ENCODE results near the gene LRCH3. TPM values are rescaled to one million over a fixed set of nuclear protein-coding genes. Genes with fewer than 3 reads are reported as not detected.

LRCH3 gene
- total RNA-seq, 1 experiment from 2014 or later = 56.4 TPM

- H3K79me1 ChIP-seq (ENCODE audit: insufficient read depth, low read depth, low read length, poor library complexity, severe bottlenecking) = peaks cover 2% of the 10 kb centered on the region
- H4K20me1 ChIP-seq (ENCODE audit: control insufficient read depth, insufficient read depth, insufficient read length) = no peaks in the 10 kb centered on the region
- TF ChIP-seq, protein P1, sequence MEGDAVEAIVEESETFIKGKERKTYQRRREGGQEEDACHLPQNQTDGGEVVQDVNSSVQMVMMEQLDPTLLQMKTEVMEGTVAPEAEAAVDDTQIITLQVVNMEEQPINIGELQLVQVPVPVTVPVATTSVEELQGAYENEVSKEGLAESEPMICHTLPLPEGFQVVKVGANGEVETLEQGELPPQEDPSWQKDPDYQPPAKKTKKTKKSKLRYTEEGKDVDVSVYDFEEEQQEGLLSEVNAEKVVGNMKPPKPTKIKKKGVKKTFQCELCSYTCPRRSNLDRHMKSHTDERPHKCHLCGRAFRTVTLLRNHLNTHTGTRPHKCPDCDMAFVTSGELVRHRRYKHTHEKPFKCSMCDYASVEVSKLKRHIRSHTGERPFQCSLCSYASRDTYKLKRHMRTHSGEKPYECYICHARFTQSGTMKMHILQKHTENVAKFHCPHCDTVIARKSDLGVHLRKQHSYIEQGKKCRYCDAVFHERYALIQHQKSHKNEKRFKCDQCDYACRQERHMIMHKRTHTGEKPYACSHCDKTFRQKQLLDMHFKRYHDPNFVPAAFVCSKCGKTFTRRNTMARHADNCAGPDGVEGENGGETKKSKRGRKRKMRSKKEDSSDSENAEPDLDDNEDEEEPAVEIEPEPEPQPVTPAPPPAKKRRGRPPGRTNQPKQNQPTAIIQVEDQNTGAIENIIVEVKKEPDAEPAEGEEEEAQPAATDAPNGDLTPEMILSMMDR (conservative IDR thresholded peaks at IDR 0.05) = no peak
- H2BK5ac ChIP-seq (ENCODE audit: insufficient read length, low read length) = no peak overlapping the region
- no peak overlapping the region for H3K9ac ChIP-seq (ENCODE audit: extremely low read depth, insufficient read length, low read length)
- no peak overlapping the region for H4K8ac ChIP-seq (replicated peaks; ENCODE audit: insufficient read length, low read depth, low read length)
- H4K91ac ChIP-seq (ENCODE audit: insufficient read length, low read depth, low read length) = no peak overlapping the region
- Mint-ChIP-seq H3K27ac (no peak overlapping the region), H3K9me3 (no peaks in the 10 kb centered on the region), H3K27me3 (ENCODE audit: low read depth) (no peaks in the 10 kb centered on the region), H3K4me3 (no peak overlapping the region), H3K36me3 (ENCODE audit: insufficient read depth in 1 of 3, low read depth in 3 of 3) (peaks cover 0 to 2% (median 1%) of the 10 kb centered on the region in 3 experiments; a peak in 4 of 7 replicates), H3K4me1 (no peaks in the 10 kb centered on the region)
- H2BK20ac ChIP-seq (ENCODE audit: low read depth, low read length, poor library complexity, severe bottlenecking) = no peak overlapping the region
- H3K9me3 ChIP-seq (ENCODE audit: control insufficient read depth, low read depth, low read length) = no peaks in the 10 kb centered on the region
- no peak overlapping the region for H3K23ac ChIP-seq (ENCODE audit: insufficient read length, low read depth, low read length)
- H3K14ac ChIP-seq (ENCODE audit: insufficient read depth, low read length) = no peak overlapping the region
- H2AFZ ChIP-seq (ENCODE audit: low read length) = no peak overlapping the region
- H3T11ph ChIP-seq (ENCODE audit: low read length) = no peak overlapping the region
- no peaks in the 10 kb centered on the region for H3K4me1 ChIP-seq (ENCODE audit: insufficient read depth, low read length)
- H3K23me2 ChIP-seq (ENCODE audit: insufficient read length, low read depth, low read length, poor library complexity, severe bottlenecking) = no peaks in the 10 kb centered on the region
- H3K4me2 ChIP-seq (ENCODE audit: insufficient read depth, insufficient read length, low read length) = no peak overlapping the region
- no peak overlapping the region for H4K5ac ChIP-seq (ENCODE audit: insufficient read length, low read depth, low read length)
- no peak overlapping the region for H3K18ac ChIP-seq (ENCODE audit: insufficient read length, low read depth, low read length)
- no peak overlapping the region for H3K27ac ChIP-seq (ENCODE audit: insufficient read length, low read depth, low read length)
- H2BK15ac ChIP-seq (ENCODE audit: low read depth, low read length) = no peak overlapping the region
- WGBS (ENCODE audit: extremely low coverage, insufficient read length, low lambda C conversion rate) = no CpG with 5 or more reads among the region's 4 CpGs
- no peak overlapping the region for H2BK120ac ChIP-seq (ENCODE audit: low read depth, low read length, poor library complexity, severe bottlenecking)
- no peak for DNase-seq
- no peak overlapping the region for H3K4ac ChIP-seq (ENCODE audit: low read depth, low read length)
- H3K27me3 ChIP-seq (ENCODE audit: insufficient read depth, low read length) = no peaks in the 10 kb centered on the region
- H2AK5ac ChIP-seq (ENCODE audit: insufficient read length, low read length) = no peak overlapping the region
- H3K56ac ChIP-seq (ENCODE audit: insufficient read length, low read depth, low read length) = no peak overlapping the region
- no peaks in the 10 kb centered on the region for H3K79me2 ChIP-seq (ENCODE audit: insufficient read depth, low read length)
- no peak overlapping the region for H2BK12ac ChIP-seq (ENCODE audit: insufficient read length, low read depth, low read length)
Measured at GRCh38 chr3:197758512-197758911, 32.5 kb upstream of the LRCH3 start.
